Smooth muscle cell (in vitro differentiated cells): ENCODE measurements around the gene C1QBP. TPM values are rescaled to one million over a fixed set of nuclear protein-coding genes. Genes with fewer than 3 reads are reported as not detected.

ENCODE experiments used
- DNase-seq: peaks from one replicate; lab custom pipeline; 2025; ENCODE audit not compliant: unreplicated experiment; lab: John Stamatoyannopoulos, UW
- H2AFZ ChIP-seq: fragments of 200-600 bp; sonication (generic); 2 replicates; pipeline ENCODE4 v1.6.0; 2016; ENCODE audit warnings: antibody characterized with exemption, low read depth, mild to moderate bottlenecking
- H3F3A ChIP-seq: fragments of 200-600 bp; sonication (generic); 2 replicates; pipeline ENCODE4 v1.6.0; 2017; ENCODE audit warnings: antibody characterized with exemption, low read depth
- H3K27ac ChIP-seq: fragments of 200-600 bp; sonication (generic); 2 replicates; pipeline ENCODE4 v1.5.1; 2016; ENCODE audit warnings: low read depth, mild to moderate bottlenecking
- H3K27me3 ChIP-seq: fragments of 200-600 bp; sonication (generic); 2 replicates; pipeline ENCODE4 v1.6.1; 2016; ENCODE audit warnings: low read depth, mild to moderate bottlenecking
- H3K36me3 ChIP-seq: fragments of 200-600 bp; sonication (generic); 2 replicates; pipeline ENCODE4 v1.5.1; 2016; ENCODE audit warnings: low read depth
- H3K4me1 ChIP-seq: fragments of 200-600 bp; sonication (generic); 2 replicates; pipeline ENCODE4 v1.5.1; 2016; ENCODE audit warnings: low read depth
- H3K4me2 ChIP-seq: fragments of 200-600 bp; sonication (generic); 2 replicates; pipeline ENCODE4 v1.6.0; 2016; ENCODE audit warnings: mild to moderate bottlenecking
- H3K4me3 ChIP-seq: fragments of 200-600 bp; sonication (generic); 2 replicates; pipeline ENCODE4 v1.5.1; 2016; ENCODE audit warnings: mild to moderate bottlenecking
- H3K79me2 ChIP-seq: fragments of 200-600 bp; sonication (generic); 2 replicates; pipeline ENCODE4 v1.6.0; 2016; ENCODE audit warnings: low read depth, mild to moderate bottlenecking
- H3K9ac ChIP-seq: fragments of 200-600 bp; sonication (generic); 2 replicates; pipeline ENCODE4 v1.6.0; 2016; ENCODE audit warnings: low read depth
- H3K9me3 ChIP-seq: fragments of 200-600 bp; sonication (generic); replicated peaks from 2 replicates; pipeline ENCODE4 v1.5.1; 2016; ENCODE audit warnings: low read depth
- H4K20me1 ChIP-seq: fragments of 200-600 bp; sonication (generic); 2 replicates; pipeline ENCODE4 v1.6.0; 2016; ENCODE audit warnings: low read depth
- WGBS: methylation state at CpG from one replicate; pipeline ENCODE4 v1.1.7; 2016; ENCODE audit warnings: low lambda C conversion rate; 5-methylcytosine and 5-hydroxymethylcytosine counted together
- polyA plus RNA-seq: library from polyadenylated mRNA; unstranded; fragments of >200 nt; fragmentation: Nextera tagmentation; extraction: Ambion mirVana; gene quantifications from 2 replicates; pipeline ENCODE4 v1.2.1, GENCODE V29; 2016
- total RNA-seq: library from RNA; depleted of rRNA; stranded (reverse); fragments of >200 nt; gene quantifications from 2 replicates; pipeline ENCODE4 v1.2.3, GENCODE V29; 2014
- TF ChIP-seq, protein P1 (sequence below): fragments of 200-600 bp; sonication (generic); IDR thresholded peaks from 2 replicates; pipeline ENCODE4 v1.5.1; 2017; ENCODE audit warnings: borderline replicate concordance, mild to moderate bottlenecking, antibody characterized with exemption; ENCODE audit not compliant: insufficient read depth, poor library complexity, severe bottlenecking

The C1QBP gene
- total and polyA plus RNA-seq, 2 experiments from 2014 or later: 120 to 121 TPM

GRCh38 chr17:5485270-5486205, 46.6 kb upstream of the C1QBP start, which contains the start of gene DERL2:
TSS of gene DERL2 (minus strand) at chr17:5486178. CDS start at chr17:5486161, 17 bp downstream.
- no peaks in the 10 kb centered on the region for H3K9me3 ChIP-seq
- H3K27ac ChIP-seq: peak within 1 kb of the TSS; percentile 98
- H3K27me3 ChIP-seq: no peaks in the 10 kb centered on the region
- peak within 1 kb of the TSS; percentile 98 for H3K4me3 ChIP-seq
- TF ChIP-seq, protein P1, sequence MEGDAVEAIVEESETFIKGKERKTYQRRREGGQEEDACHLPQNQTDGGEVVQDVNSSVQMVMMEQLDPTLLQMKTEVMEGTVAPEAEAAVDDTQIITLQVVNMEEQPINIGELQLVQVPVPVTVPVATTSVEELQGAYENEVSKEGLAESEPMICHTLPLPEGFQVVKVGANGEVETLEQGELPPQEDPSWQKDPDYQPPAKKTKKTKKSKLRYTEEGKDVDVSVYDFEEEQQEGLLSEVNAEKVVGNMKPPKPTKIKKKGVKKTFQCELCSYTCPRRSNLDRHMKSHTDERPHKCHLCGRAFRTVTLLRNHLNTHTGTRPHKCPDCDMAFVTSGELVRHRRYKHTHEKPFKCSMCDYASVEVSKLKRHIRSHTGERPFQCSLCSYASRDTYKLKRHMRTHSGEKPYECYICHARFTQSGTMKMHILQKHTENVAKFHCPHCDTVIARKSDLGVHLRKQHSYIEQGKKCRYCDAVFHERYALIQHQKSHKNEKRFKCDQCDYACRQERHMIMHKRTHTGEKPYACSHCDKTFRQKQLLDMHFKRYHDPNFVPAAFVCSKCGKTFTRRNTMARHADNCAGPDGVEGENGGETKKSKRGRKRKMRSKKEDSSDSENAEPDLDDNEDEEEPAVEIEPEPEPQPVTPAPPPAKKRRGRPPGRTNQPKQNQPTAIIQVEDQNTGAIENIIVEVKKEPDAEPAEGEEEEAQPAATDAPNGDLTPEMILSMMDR: no peak
- peak within 1 kb of the TSS; percentile 92 for H3K4me2 ChIP-seq
- WGBS: 7% methylated on average over 24 of the region's 29 CpGs
- H3F3A ChIP-seq: peaks cover 12% of the 10 kb centered on the region
- peaks cover 3% of the 10 kb centered on the region for H3K36me3 ChIP-seq
- H4K20me1 ChIP-seq: no peaks in the 10 kb centered on the region
- H3K9ac ChIP-seq: peak within 1 kb of the TSS; percentile 95
- peaks cover 70% of the 10 kb centered on the region for H3K79me2 ChIP-seq
- DNase-seq: no peak
- H2AFZ ChIP-seq: peak within 1 kb of the TSS; percentile 84
- H3K4me1 ChIP-seq: peaks cover 18% of the 10 kb centered on the region

GRCh38 chr17:5481451-5481850, 42.5 kb upstream of the C1QBP start:
- no peak overlapping the region for H2AFZ ChIP-seq
- H3K9me3 ChIP-seq: no peaks in the 10 kb centered on the region
- 96% methylated on average over 4 of the region's 4 CpGs for WGBS
- H3K27me3 ChIP-seq: no peaks in the 10 kb centered on the region
- H3K4me2 ChIP-seq: no peak overlapping the region
- no peaks in the 10 kb centered on the region for H3F3A ChIP-seq
- no peak overlapping the region for H3K27ac ChIP-seq
- H3K4me3 ChIP-seq: no peak overlapping the region
- H4K20me1 ChIP-seq: peaks cover 14% of the 10 kb centered on the region
- TF ChIP-seq, protein P1: no peak
- H3K79me2 ChIP-seq: peaks cover 79% of the 10 kb centered on the region
- peaks cover 23% of the 10 kb centered on the region for H3K36me3 ChIP-seq
- H3K9ac ChIP-seq: no peak overlapping the region
- no peak for DNase-seq
- H3K4me1 ChIP-seq: peaks cover 7% of the 10 kb centered on the region

GRCh38 chr17:5480962-5481361, 42.0 kb upstream of the C1QBP start:
- H3K9me3 ChIP-seq: no peaks in the 10 kb centered on the region
- H3K9ac ChIP-seq: no peak overlapping the region
- peaks cover 7% of the 10 kb centered on the region for H3K4me1 ChIP-seq
- WGBS: 86% methylated on average over 6 of the region's 6 CpGs
- H2AFZ ChIP-seq: no peak overlapping the region
- DNase-seq: no peak
- TF ChIP-seq, protein P1: no peak
- H3K36me3 ChIP-seq: peaks cover 23% of the 10 kb centered on the region
- no peak overlapping the region for H3K4me2 ChIP-seq
- H3K27ac ChIP-seq: no peak overlapping the region
- H3F3A ChIP-seq: no peaks in the 10 kb centered on the region
- no peaks in the 10 kb centered on the region for H3K27me3 ChIP-seq
- H3K79me2 ChIP-seq: peaks cover 79% of the 10 kb centered on the region
- no peak overlapping the region for H3K4me3 ChIP-seq
- H4K20me1 ChIP-seq: peaks cover 16% of the 10 kb centered on the region
